Osteoblast (primary cell): ENCODE results near the gene PNPLA3. TPM values are rescaled to one million over a fixed set of nuclear protein-coding genes. Genes with fewer than 3 reads are reported as not detected.

ENCODE experiments used
- DNase-seq: peaks from one replicate; pipeline ENCODE4 v3.0.0; 2011; ENCODE audit warnings: low spot score, mixed read lengths; ENCODE audit not compliant: insufficient read length; ENCODE audit errors: missing footprints
- H2AFZ ChIP-seq: 2 replicates; pipeline ENCODE4 v1.6.0; 2011; ENCODE audit warnings: mild to moderate bottlenecking, low read length
- H3K27ac ChIP-seq: 2 replicates; pipeline ENCODE4 v1.5.1; 2011; ENCODE audit warnings: mild to moderate bottlenecking, low read depth, low read length, moderate library complexity
- H3K27me3 ChIP-seq: 2 replicates; pipeline ENCODE4 v1.6.0; 2012; ENCODE audit warnings: mild to moderate bottlenecking, control low read depth, inconsistent platforms, low read length, moderate library complexity; ENCODE audit not compliant: insufficient read depth
- H3K36me3 ChIP-seq: 2 replicates; pipeline ENCODE4 v1.5.1; 2011; ENCODE audit warnings: mild to moderate bottlenecking, low read length, control low read depth, moderate library complexity; ENCODE audit not compliant: insufficient read depth
- H3K4me1 ChIP-seq: 2 replicates; pipeline ENCODE4 v1.5.1; 2011; ENCODE audit warnings: mild to moderate bottlenecking, low read length, control low read depth, moderate library complexity; ENCODE audit not compliant: insufficient read depth
- H3K4me2 ChIP-seq: 2 replicates; pipeline ENCODE4 v1.6.0; 2011; ENCODE audit warnings: mild to moderate bottlenecking, low read length; ENCODE audit not compliant: insufficient read depth
- H3K4me3 ChIP-seq: fragments of 200-600 bp; sonication (generic); 3 replicates; pipeline ENCODE4 v1.5.1; 2012; ENCODE audit warnings: mild to moderate bottlenecking, low read length, inconsistent platforms; ENCODE audit not compliant: insufficient read depth
- H3K79me2 ChIP-seq: 2 replicates; pipeline ENCODE4 v1.6.0; 2012; ENCODE audit warnings: mild to moderate bottlenecking, low read length, control low read depth, inconsistent platforms; ENCODE audit not compliant: insufficient read depth
- H3K9me3 ChIP-seq: 2 replicates; pipeline ENCODE4 v1.5.1; 2011; ENCODE audit warnings: low read depth, low read length, control low read depth
- H4K20me1 ChIP-seq: 2 replicates; pipeline ENCODE4 v1.6.0; 2012; ENCODE audit warnings: mild to moderate bottlenecking, low read length, control low read depth; ENCODE audit not compliant: insufficient read depth
- total RNA-seq: library from RNA; depleted of rRNA; stranded (reverse); fragments of >200 nt; gene quantifications from 2 replicates; pipeline ENCODE4 v1.2.3, GENCODE V29; 2012
- TF ChIP-seq, protein P1 (sequence below): IDR thresholded peaks from 2 replicates; pipeline ENCODE4 v1.5.1; 2011; ENCODE audit warnings: mild to moderate bottlenecking, low read depth, low read length, moderate library complexity; ENCODE audit errors: extremely low read depth

PNPLA3 gene
- total RNA-seq, 1 donor: 8.3 TPM

- H3K4me1 ChIP-seq: no peaks in the 10 kb centered on the region
- H3K27me3 ChIP-seq: peaks cover 10% of the 10 kb centered on the region
- no peaks in the 10 kb centered on the region for H4K20me1 ChIP-seq
- TF ChIP-seq, protein P1, sequence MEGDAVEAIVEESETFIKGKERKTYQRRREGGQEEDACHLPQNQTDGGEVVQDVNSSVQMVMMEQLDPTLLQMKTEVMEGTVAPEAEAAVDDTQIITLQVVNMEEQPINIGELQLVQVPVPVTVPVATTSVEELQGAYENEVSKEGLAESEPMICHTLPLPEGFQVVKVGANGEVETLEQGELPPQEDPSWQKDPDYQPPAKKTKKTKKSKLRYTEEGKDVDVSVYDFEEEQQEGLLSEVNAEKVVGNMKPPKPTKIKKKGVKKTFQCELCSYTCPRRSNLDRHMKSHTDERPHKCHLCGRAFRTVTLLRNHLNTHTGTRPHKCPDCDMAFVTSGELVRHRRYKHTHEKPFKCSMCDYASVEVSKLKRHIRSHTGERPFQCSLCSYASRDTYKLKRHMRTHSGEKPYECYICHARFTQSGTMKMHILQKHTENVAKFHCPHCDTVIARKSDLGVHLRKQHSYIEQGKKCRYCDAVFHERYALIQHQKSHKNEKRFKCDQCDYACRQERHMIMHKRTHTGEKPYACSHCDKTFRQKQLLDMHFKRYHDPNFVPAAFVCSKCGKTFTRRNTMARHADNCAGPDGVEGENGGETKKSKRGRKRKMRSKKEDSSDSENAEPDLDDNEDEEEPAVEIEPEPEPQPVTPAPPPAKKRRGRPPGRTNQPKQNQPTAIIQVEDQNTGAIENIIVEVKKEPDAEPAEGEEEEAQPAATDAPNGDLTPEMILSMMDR: no peak
- no peak overlapping the region for H3K27ac ChIP-seq
- no peak overlapping the region for H3K4me2 ChIP-seq
- H3K36me3 ChIP-seq: no peaks in the 10 kb centered on the region
- no peaks in the 10 kb centered on the region for H3K9me3 ChIP-seq
- H3K79me2 ChIP-seq: no peaks in the 10 kb centered on the region
- H3K4me3 ChIP-seq: no peak overlapping the region
- no peak overlapping the region for H2AFZ ChIP-seq
- peak; percentile 19 for DNase-seq
Measured at GRCh38 chr22:43878831-43879550, 44.6 kb upstream of the PNPLA3 start.

GRCh38 chr22:43879901-43880540, 43.6 kb upstream of the PNPLA3 start:
- Histone ChIP-seq H3K4me1 (no peaks in the 10 kb centered on the region), H3K36me3 (no peaks in the 10 kb centered on the region), H3K79me2 (no peaks in the 10 kb centered on the region), H3K27me3 (peaks cover 10% of the 10 kb centered on the region), H2AFZ (no peak overlapping the region), H3K9me3 (no peaks in the 10 kb centered on the region), H3K27ac (no peak overlapping the region), H4K20me1 (no peaks in the 10 kb centered on the region), H3K4me3 (no peak overlapping the region), H3K4me2 (no peak overlapping the region)
- TF ChIP-seq, protein P1: no peak
- peak; percentile 73 for DNase-seq

GRCh38 chr22:43880541-43880991, 43.0 kb upstream of the PNPLA3 start:
- Histone ChIP-seq H3K4me3 (no peak overlapping the region), H3K36me3 (no peaks in the 10 kb centered on the region), H3K9me3 (no peaks in the 10 kb centered on the region), H2AFZ (no peak overlapping the region), H4K20me1 (no peaks in the 10 kb centered on the region), H3K79me2 (no peaks in the 10 kb centered on the region), H3K4me2 (no peak overlapping the region), H3K27me3 (peaks cover 10% of the 10 kb centered on the region), H3K27ac (no peak overlapping the region), H3K4me1 (no peaks in the 10 kb centered on the region)
- peak; percentile 44 for DNase-seq
- TF ChIP-seq, protein P1: no peak
